ENCODE results near the gene KCNMB2.

- TF ChIP-seq CTCF (IDR thresholded peaks at IDR 0.05) (no peak), POLR2A (IDR thresholded peaks at IDR 0.05) (no peak)
These were observed 93.4 kb downstream of the KCNMB2 start for GRCh38 chr3:178629430-178630178.

All from right lobe of liver (tissue), 4 donors.